ENCODE measurements around the gene RNU1-4.
"Not testable (repeated sequence)": the region's sequence is repeated elsewhere in the genome, so short reads cannot be mapped to it uniquely, and the experiment has no call there.

Gene RNU1-4

GRCh38 chr1:16740047-16740964 is at the start of gene RNU1-4:
Gene RNU1-4, plus strand, starts transcription at chr1:16740516.
- DNase-seq: not testable (repeated sequence)

DNA sequence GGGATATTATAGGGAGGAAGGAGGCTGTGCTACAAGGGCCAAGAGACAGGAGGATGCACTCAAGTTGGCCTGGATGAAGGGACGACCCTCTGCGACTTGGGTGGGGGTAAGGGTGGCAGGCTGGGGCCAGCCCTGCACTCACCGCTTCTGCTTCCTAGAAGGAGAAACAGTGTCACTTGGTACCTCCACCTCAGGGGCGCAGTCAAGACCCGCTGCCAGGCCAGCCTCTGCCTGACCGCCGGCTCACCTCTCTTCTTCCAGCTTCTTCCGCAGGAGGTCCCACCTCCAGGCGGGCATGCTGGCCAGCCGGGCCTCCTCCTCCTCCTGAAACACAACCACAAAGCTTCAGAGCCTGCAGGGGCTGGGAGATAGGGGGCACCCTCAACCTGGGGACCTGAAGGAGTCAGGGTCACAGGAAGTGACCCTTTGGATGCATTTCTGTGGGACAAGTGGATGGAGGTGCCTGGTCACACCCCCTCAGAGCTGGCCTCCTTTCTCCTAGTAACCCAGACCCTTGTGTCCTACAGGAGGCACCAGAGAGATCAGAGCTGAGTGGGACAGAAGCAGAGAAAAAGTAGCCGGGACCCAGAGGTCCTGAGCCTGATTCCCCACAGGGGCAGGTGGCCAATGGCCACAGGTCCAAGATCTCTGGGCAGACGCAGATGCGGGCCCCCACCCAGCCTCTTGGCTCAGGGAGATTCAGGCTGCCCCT is 49.2 kb upstream of the RNU1-4 start:
- not testable (repeated sequence) for DNase-seq

DNA sequence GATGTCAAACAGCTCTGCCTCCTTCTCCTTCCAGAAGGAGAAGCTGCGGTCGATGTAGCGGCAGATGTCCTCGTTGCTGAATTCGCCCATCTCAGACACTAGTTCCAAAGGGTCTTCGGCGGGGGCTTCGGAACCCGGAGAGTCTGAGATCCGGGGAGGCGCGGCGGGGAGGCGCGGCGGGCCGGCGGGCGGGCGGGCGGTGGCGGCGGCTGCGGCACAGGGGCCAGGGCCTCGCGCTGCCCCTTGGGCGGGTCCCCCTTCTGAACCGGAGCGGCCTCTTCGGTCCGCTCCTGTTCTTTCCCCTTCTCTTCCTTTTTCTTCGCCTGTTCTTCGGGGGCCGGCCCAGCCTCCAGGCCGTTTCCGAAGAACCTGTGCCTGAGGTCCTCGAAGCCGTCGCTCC is 48.0 kb upstream of the RNU1-4 start:
- DNase-seq: not testable (repeated sequence)

- DNase-seq: not testable (repeated sequence)
Observed at GRCh38 chr1:16692717-16693448, 47.4 kb upstream of the RNU1-4 start.

- not testable (repeated sequence) for DNase-seq
Observed at GRCh38 chr1:16693449-16694307, 46.6 kb upstream of the RNU1-4 start.

- not testable (repeated sequence) for DNase-seq
Observed at GRCh38 chr1:16694308-16694702, 46.0 kb upstream of the RNU1-4 start.

DNA sequence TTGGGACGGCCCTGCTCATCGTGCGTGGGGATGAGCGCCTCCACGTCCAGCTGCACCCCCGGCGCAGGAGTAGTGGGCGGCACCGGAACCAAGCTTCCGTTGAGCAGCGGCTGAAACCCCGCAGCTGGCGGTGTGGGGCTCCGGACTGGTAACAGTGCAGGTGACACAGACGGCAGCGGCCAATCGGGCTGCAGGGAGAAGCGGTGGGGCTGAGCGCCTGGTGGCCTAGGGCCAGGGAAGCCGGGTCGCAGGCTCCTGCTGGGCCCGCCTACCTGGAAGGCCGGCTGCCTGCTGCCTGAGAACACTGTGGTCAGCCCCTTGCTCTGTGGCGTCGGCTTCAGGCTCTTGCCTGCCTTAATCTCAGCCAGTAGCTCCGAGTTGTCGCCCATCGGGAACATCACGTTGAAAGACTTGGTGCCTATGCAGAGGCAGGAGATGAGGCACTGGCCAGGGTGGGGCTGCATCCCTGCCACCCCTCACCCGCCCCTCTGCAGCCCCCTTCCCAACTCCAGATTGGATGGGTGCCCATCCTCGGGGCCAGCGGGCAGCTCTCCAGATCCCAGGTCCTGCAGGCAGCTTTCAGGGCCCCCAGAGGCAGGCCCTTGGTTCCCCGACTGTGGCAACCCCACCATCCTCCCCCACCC is 43.7 kb upstream of the RNU1-4 start:
- not testable (repeated sequence) for DNase-seq

- DNase-seq: not testable (repeated sequence)
Observed at GRCh38 chr1:16697152-16697551, 43.2 kb upstream of the RNU1-4 start.

- not testable (repeated sequence) for DNase-seq
Observed at GRCh38 chr1:16699440-16699839, 40.9 kb upstream of the RNU1-4 start.

GRCh38 chr1:16700138-16700895 is 40.0 kb upstream of the RNU1-4 start:
- not testable (repeated sequence) for DNase-seq

- not testable (repeated sequence) for DNase-seq
Observed at GRCh38 chr1:16701189-16701588, 39.1 kb upstream of the RNU1-4 start.

DNA sequence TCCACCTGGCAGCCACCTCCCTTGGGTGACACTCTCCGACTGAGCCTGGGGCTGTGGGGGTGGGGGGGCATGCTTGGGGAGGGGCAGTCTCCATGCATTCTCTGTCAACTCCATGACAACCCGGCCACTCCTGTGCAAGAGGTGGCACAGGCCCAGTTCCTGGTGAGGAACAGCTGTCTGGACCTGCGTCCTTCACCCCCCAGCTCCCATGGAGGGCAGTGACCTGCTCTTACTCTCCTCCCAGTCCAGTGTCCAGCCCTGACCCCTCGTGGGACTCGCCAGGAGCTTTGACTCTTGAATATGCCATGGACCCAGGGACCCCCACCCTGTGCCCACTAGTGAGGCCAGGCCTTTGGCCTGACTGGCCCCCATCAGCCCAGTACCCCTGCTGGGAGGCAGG is 38.0 kb upstream of the RNU1-4 start:
- DNase-seq: not testable (repeated sequence)

DNA sequence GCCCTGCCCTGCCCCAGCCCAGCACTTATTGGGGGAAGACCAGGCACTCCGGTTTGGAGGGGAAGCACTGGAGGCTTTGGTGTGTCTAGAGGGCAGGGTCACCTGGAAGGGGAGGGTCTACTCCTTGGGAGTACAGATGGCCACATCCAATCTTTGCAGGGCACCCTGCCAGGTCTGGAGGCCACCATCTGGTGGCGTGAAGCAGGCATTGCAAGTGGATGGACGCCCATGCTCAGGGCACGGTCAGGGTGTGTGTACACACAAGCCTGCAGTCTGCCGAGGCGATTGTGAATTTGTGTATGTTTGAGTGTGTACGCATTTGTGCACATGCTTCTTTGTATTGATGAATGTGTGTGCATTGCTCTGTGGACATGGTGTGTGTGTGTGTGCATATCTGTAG is 37.2 kb upstream of the RNU1-4 start:
- DNase-seq: not testable (repeated sequence)

DNA sequence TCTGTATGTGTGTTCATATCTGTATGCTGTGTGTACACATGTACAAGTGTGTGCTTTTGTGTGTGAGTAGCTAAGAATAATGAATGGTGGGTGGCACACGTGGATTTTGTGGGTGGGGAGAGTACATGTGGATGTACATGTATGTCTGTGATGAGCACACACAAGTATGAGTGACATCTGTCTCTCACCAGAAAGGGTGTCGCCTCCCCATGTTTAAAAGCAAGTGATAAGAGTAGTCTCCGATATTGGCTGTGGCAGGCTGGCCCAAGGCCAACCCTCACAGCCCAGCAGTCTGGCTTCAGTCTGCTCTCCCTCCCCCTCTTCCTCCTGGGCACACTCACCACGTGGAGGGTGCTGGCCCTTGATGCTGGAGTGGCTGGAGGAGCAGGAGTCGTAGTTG is 36.7 kb upstream of the RNU1-4 start:
- not testable (repeated sequence) for DNase-seq

DNA sequence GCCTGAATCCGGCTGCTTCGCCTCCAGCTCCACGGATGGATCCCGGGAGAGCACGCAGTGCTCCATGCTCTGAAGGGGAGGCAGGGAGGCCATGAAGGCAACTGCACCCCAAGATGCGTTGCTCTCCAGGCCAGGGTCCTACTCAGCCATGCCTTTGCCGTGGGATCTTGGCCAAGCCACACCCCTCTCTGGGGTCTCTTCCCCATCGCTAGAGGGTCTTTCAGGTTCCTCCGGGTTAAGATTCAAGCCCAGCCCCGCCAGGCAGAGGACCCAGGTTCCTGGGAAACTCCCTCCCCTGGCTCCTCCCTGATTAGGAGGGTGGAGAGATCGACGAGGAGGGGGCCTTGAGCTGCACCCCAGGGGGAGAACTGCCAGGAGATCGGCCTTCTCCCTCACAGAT is 36.2 kb upstream of the RNU1-4 start:
- not testable (repeated sequence) for DNase-seq

- DNase-seq: not testable (repeated sequence)
Observed at GRCh38 chr1:16704502-16705100, 35.7 kb upstream of the RNU1-4 start.

GRCh38 chr1:16706302-16706701 is 34.0 kb upstream of the RNU1-4 start:
- not testable (repeated sequence) for DNase-seq

- DNase-seq: not testable (repeated sequence)
Observed at GRCh38 chr1:16707130-16708093, 32.9 kb upstream of the RNU1-4 start.

DNA sequence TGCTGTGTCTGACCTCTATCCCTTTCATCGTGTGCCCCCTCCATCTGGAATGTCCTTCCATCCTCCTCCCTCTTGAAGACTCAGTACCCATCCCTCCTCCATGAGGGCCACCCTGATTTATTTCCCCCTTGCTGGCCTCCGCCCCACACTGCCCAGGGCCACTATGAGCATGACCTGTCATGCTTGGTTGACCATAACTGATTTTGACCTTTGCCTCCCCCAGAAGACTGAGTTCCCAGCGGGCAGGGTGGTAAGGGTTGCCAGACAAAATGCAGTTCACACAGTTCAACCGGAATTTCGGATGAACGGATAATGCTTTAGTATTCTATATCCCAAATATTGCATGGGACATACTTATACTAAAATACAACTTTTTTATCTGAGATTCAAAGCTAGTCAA is 31.6 kb upstream of the RNU1-4 start:
- DNase-seq: not testable (repeated sequence)

Data from fibroblast of skin of right biceps (primary cell).